Measurements from ENCODE around the gene GOLGA6L2. TPM values are rescaled to one million over a fixed set of nuclear protein-coding genes. Genes with fewer than 3 reads are reported as not detected.
"Not testable (repeated sequence)": the region's sequence is repeated elsewhere in the genome, so short reads cannot be mapped to it uniquely, and the experiment has no call there.

Gene GOLGA6L2
- total and polyA plus RNA-seq, 9 donors, result not detected

GRCh38 chr15:23411841-23412240 lies 35.2 kb downstream of the GOLGA6L2 start:
- Histone ChIP-seq H3K27me3 (no peaks in the 10 kb centered on the region), H3K9me3 (no peaks in the 10 kb centered on the region), H3K4me1 (ENCODE audit: insufficient read depth) (no peaks in the 10 kb centered on the region), H3K36me3 (no peaks in the 10 kb centered on the region), H3K4me3 (no peak overlapping the region), H3K27ac (no peak overlapping the region)
- intact Hi-C loops (cut with DNase I), result no loop called here
- DNase-seq, result no peak
- WGBS, 3 donors, result 79 to 88% (median 81%) methylated on average over 10 of the region's 10 CpGs
- TF ChIP-seq EP300 (IDR thresholded peaks at IDR 0.05) (no peak), POLR2A (IDR thresholded peaks at IDR 0.05) (no peak), CTCF (IDR thresholded peaks at IDR 0.05) (no peak)

GRCh38 chr15:23403550-23403949 lies 43.5 kb downstream of the GOLGA6L2 start:
- TF ChIP-seq EP300 (IDR thresholded peaks at IDR 0.05) (no peak), POLR2A (IDR thresholded peaks at IDR 0.05) (no peak), CTCF (IDR thresholded peaks at IDR 0.05) (no peak)
- H3K4me1 ChIP-seq (ENCODE audit: insufficient read depth), result no peaks in the 10 kb centered on the region
- H3K4me3 ChIP-seq, result no peak overlapping the region
- no peak overlapping the region for H3K27ac ChIP-seq
- no peaks in the 10 kb centered on the region for H3K36me3 ChIP-seq
- WGBS, 3 donors, result 55 to 67% (median 66%) methylated on average over 4 of the region's 4 CpGs
- H3K27me3 ChIP-seq, result no peaks in the 10 kb centered on the region
- no peak for DNase-seq
- H3K9me3 ChIP-seq, result no peaks in the 10 kb centered on the region
- intact Hi-C loops (cut with DNase I), result no loop called here

- TF ChIP-seq EP300 (IDR thresholded peaks at IDR 0.05), result no peak
- TF ChIP-seq CTCF (IDR thresholded peaks at IDR 0.05), result no peak
- no peak for TF ChIP-seq POLR2A (IDR thresholded peaks at IDR 0.05)
- Histone ChIP-seq H3K4me1 (ENCODE audit: insufficient read depth) (no peaks in the 10 kb centered on the region), H3K4me3 (no peak overlapping the region), H3K27ac (no peak overlapping the region), H3K27me3 (no peaks in the 10 kb centered on the region), H3K9me3 (no peaks in the 10 kb centered on the region), H3K36me3 (no peaks in the 10 kb centered on the region)
- 60 to 72% (median 66%) methylated on average over 5 of the region's 5 CpGs for WGBS, 3 donors
- no peak for DNase-seq
- intact Hi-C loops (cut with DNase I), result no loop called here
Observed at GRCh38 chr15:23402544-23402943, 44.5 kb downstream of the GOLGA6L2 start.

- Histone ChIP-seq H3K27ac (no peak overlapping the region), H3K4me1 (ENCODE audit: insufficient read depth) (no peaks in the 10 kb centered on the region), H3K4me3 (no peak overlapping the region), H3K36me3 (no peaks in the 10 kb centered on the region), H3K27me3 (no peaks in the 10 kb centered on the region), H3K9me3 (no peaks in the 10 kb centered on the region)
- TF ChIP-seq EP300 (IDR thresholded peaks at IDR 0.05) (no peak), POLR2A (IDR thresholded peaks at IDR 0.05) (no peak), CTCF (IDR thresholded peaks at IDR 0.05) (no peak)
- DNase-seq, result no peak
- WGBS, 3 donors, result 63 to 79% (median 78%) methylated on average over 2 of the region's 2 CpGs
- intact Hi-C loops (cut with DNase I), result no loop called here
Observed at GRCh38 chr15:23402140-23402539, 44.9 kb downstream of the GOLGA6L2 start.

- intact Hi-C loops (cut with DNase I), result no loop called here
- TF ChIP-seq EP300 (IDR thresholded peaks at IDR 0.05), result no peak
- no peak for TF ChIP-seq CTCF (IDR thresholded peaks at IDR 0.05)
- no peak for TF ChIP-seq POLR2A (IDR thresholded peaks at IDR 0.05)
- no peak for DNase-seq
- no peaks in the 10 kb centered on the region for H3K36me3 ChIP-seq
- no peaks in the 10 kb centered on the region for H3K27me3 ChIP-seq
- H3K9me3 ChIP-seq, result no peaks in the 10 kb centered on the region
- WGBS, 3 donors, result 61 to 62% (median 62%) methylated on average over 8 of the region's 8 CpGs
- no peak overlapping the region for H3K27ac ChIP-seq
- no peaks in the 10 kb centered on the region for H3K4me1 ChIP-seq (ENCODE audit: insufficient read depth)
- H3K4me3 ChIP-seq, result no peak overlapping the region
Observed at GRCh38 chr15:23401627-23402026, 45.4 kb downstream of the GOLGA6L2 start.

GRCh38 chr15:23399207-23399606 lies 47.8 kb downstream of the GOLGA6L2 start:
- WGBS, 3 donors, result 68 to 79% (median 75%) methylated on average over 5 of the region's 5 CpGs
- intact Hi-C loops (cut with DNase I), result not testable (repeated sequence)

GRCh38 chr15:23398357-23398756 lies 48.7 kb downstream of the GOLGA6L2 start:
- H3K4me1 ChIP-seq (ENCODE audit: insufficient read depth); H3K27ac ChIP-seq; H3K27me3 ChIP-seq; H3K4me3 ChIP-seq; DNase-seq; H3K9me3 ChIP-seq; H3K36me3 ChIP-seq; intact Hi-C loops (cut with DNase I): not testable (repeated sequence)
- WGBS, 3 donors, result 89 to 91% (median 90%) methylated on average over 4 of the region's 4 CpGs

More at GRCh38 chr15:23399207-23399606, 47.8 kb downstream of the GOLGA6L2 start:
- not testable (repeated sequence) for H3K9me3 ChIP-seq; H3K27ac ChIP-seq; H3K4me3 ChIP-seq; DNase-seq; H3K36me3 ChIP-seq; H3K4me1 ChIP-seq (ENCODE audit: insufficient read depth); H3K27me3 ChIP-seq
